Neuronal stem cell (in vitro differentiated cells): ENCODE measurements around the gene MAML2.

Experiments used
- DNase-seq: peaks from one replicate; pipeline ENCODE4 v3.0.0-alpha.2; 2013; ENCODE audit warnings: low spot score
- H2AFZ ChIP-seq: one replicate; pipeline ENCODE4 v1.6.1; 2013; ENCODE audit warnings: mild to moderate bottlenecking, low read length, inconsistent platforms
- H2AK5ac ChIP-seq: 2 replicates; pipeline ENCODE4 v1.6.1; 2013; ENCODE audit warnings: low read depth, mild to moderate bottlenecking, inconsistent platforms, low read length, moderate library complexity, mixed read lengths
- H2BK120ac ChIP-seq: 2 replicates; pipeline ENCODE4 v1.6.1; 2013; ENCODE audit warnings: low read depth, mild to moderate bottlenecking, inconsistent platforms, low read length, moderate library complexity, mixed read lengths
- H2BK12ac ChIP-seq: one replicate; pipeline ENCODE4 v1.6.1; 2013; ENCODE audit warnings: low read length, inconsistent platforms
- H2BK15ac ChIP-seq: 2 replicates; pipeline ENCODE4 v1.6.1; 2013; ENCODE audit warnings: mild to moderate bottlenecking, low read length, inconsistent platforms, mixed read lengths
- H2BK5ac ChIP-seq: one replicate; pipeline ENCODE4 v1.6.1; 2013; ENCODE audit warnings: inconsistent platforms, mild to moderate bottlenecking, low read length, moderate library complexity
- H3K14ac ChIP-seq: one replicate; pipeline ENCODE4 v1.6.1; 2013; ENCODE audit warnings: low read length, inconsistent platforms
- H3K18ac ChIP-seq: 2 replicates; pipeline ENCODE4 v1.6.1; 2013; ENCODE audit warnings: low read length, inconsistent platforms
- H3K23ac ChIP-seq: 2 replicates; pipeline ENCODE4 v1.6.1; 2013; ENCODE audit warnings: low read depth, mild to moderate bottlenecking, mixed read lengths, low read length, inconsistent platforms; ENCODE audit not compliant: poor library complexity
- H3K27ac ChIP-seq: replicated peaks from 3 replicates; pipeline ENCODE4 v1.5.1; 2013; ENCODE audit warnings: low read length, inconsistent platforms
- H3K27me3 ChIP-seq, 3 experiments: 2 replicates each; pipeline ENCODE4 v1.6.1; 2013; ENCODE audit warnings: low read length in 3 of 3, mild to moderate bottlenecking in 2 of 3, inconsistent platforms in 1 of 3, low read depth in 1 of 3, mixed read lengths in 1 of 3, moderate library complexity in 1 of 3; ENCODE audit not compliant: control insufficient read depth in 3 of 3, insufficient read depth in 3 of 3
- H3K36me3 ChIP-seq, 2 donors: replicated peaks in 1 of 2; 2 replicates each; pipeline ENCODE4 v1.6.1; 2013; ENCODE audit warnings: low read length in 2 of 2; ENCODE audit not compliant: control insufficient read depth in 2 of 2, insufficient read depth in 2 of 2
- H3K4ac ChIP-seq: 2 replicates; pipeline ENCODE4 v1.6.1; 2013; ENCODE audit warnings: inconsistent platforms, mild to moderate bottlenecking, low read length, moderate library complexity
- H3K4me1 ChIP-seq, 2 donors: 1 replicate in 1 of 2; 2 replicates in 1 of 2; pipeline ENCODE4 v1.6.1; 2013; ENCODE audit warnings: low read length in 2 of 2, low read depth in 1 of 2; ENCODE audit not compliant: control insufficient read depth in 2 of 2, insufficient read depth in 1 of 2
- H3K4me2 ChIP-seq: one replicate; pipeline ENCODE4 v1.6.1; 2013; ENCODE audit warnings: mild to moderate bottlenecking, low read length, inconsistent platforms; ENCODE audit not compliant: insufficient read depth, poor library complexity, severe bottlenecking
- H3K4me3 ChIP-seq, 2 donors: 2 replicates each; pipeline ENCODE4 v1.5.1; 2013; ENCODE audit warnings: low read length in 2 of 2, mild to moderate bottlenecking in 2 of 2, inconsistent platforms in 1 of 2, moderate library complexity in 1 of 2
- H3K79me1 ChIP-seq: one replicate; pipeline ENCODE4 v1.6.1; 2013; ENCODE audit warnings: low read depth, mild to moderate bottlenecking, inconsistent platforms, low read length, moderate library complexity
- H3K9ac ChIP-seq: one replicate; pipeline ENCODE4 v1.6.1; 2013; ENCODE audit warnings: mild to moderate bottlenecking, low read depth, low read length, inconsistent platforms; ENCODE audit not compliant: poor library complexity
- H3K9me3 ChIP-seq, 2 donors: replicated peaks in 1 of 2; 2 replicates each; pipeline versions ENCODE3 to v1.6.1; 2013; ENCODE audit warnings: low read length in 2 of 2, mild to moderate bottlenecking in 2 of 2, inconsistent platforms in 1 of 2, low read depth in 1 of 2, mixed read lengths in 1 of 2, moderate library complexity in 1 of 2; ENCODE audit not compliant: control insufficient read depth in 2 of 2, insufficient read depth in 1 of 2
- H4K8ac ChIP-seq: one replicate; pipeline ENCODE4 v1.6.1; 2013; ENCODE audit warnings: low read depth, mild to moderate bottlenecking, inconsistent platforms, low read length, moderate library complexity
- H4K91ac ChIP-seq: one replicate; pipeline ENCODE4 v1.6.1; 2013; ENCODE audit warnings: low read length, low read depth, mild to moderate bottlenecking, inconsistent platforms; ENCODE audit not compliant: poor library complexity
- WGBS, 2 donors: extraction: QIAGEN DNeasy Blood & Tissue Kit; methylation state at CpG; one replicate each; pipeline ENCODE4 v1.1.7; 2013; ENCODE audit warnings: missing lambda C conversion rate in 2 of 2, mixed read lengths in 1 of 2; ENCODE audit not compliant: insufficient read length in 2 of 2, insufficient replicate concordance in 1 of 2; ENCODE audit errors: extremely low coverage in 2 of 2; 5-methylcytosine and 5-hydroxymethylcytosine counted together

MAML2 gene

DNA sequence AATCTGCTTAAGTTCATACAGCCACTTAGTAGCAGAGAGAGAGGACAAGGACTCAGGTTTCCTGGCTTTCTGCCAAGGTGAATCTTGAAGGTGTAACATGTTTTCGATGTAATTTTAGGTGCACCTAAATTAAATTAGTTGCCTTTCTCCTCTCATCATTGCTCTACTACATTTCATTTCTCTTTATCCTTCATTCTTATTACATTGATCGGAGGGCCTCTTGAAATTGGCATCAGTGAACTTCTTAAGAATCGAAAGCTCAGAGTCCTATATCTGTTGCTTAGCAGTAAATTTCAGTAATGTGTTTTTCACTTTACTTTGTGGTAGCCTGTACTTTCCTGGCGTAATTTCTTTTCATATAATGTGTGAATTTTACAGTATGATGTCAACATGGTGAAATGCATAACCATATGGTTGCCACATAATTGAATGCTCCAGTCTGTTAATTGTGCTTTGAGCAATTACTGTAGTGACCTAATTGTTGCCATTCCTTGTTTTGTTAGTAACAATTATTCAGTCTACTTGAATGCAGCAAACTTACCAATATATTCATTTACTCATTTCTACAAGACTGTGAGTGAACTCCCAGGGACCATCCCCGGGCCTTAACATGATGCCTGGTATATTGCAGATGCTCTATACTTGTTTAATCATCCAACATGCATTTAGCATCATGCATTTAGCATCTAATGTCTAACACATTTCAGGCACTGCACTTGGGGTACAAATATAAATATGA lies 138.1 kb downstream of the MAML2 start:
- no peaks in the 10 kb centered on the region for H3K27me3 ChIP-seq
- H3K4me2 ChIP-seq: no peak overlapping the region
- no peak overlapping the region for H2BK120ac ChIP-seq
- H3K14ac ChIP-seq: no peak overlapping the region
- H2BK5ac ChIP-seq: no peak overlapping the region
- H2AFZ ChIP-seq: no peak overlapping the region
- no peak for DNase-seq
- no peak overlapping the region for H2BK12ac ChIP-seq
- H3K27ac ChIP-seq: no peak overlapping the region
- no peak overlapping the region for H3K4ac ChIP-seq
- WGBS, 2 donors: no CpG with 5 or more reads among the region's 5 CpGs
- no peak overlapping the region for H3K9ac ChIP-seq
- no peak overlapping the region for H4K8ac ChIP-seq
- no peak overlapping the region for H3K18ac ChIP-seq
- H2BK15ac ChIP-seq: no peak overlapping the region
- no peaks in the 10 kb centered on the region for H3K36me3 ChIP-seq
- no peak overlapping the region for H4K91ac ChIP-seq
- H3K9me3 ChIP-seq: no peaks in the 10 kb centered on the region
- H2AK5ac ChIP-seq: no peak overlapping the region
- no peak overlapping the region for H3K4me3 ChIP-seq
- peaks cover 13 to 31% of the 10 kb centered on the region in 2 donors for H3K4me1 ChIP-seq
- H3K23ac ChIP-seq: no peak overlapping the region
- H3K79me1 ChIP-seq: no peaks in the 10 kb centered on the region

DNA sequence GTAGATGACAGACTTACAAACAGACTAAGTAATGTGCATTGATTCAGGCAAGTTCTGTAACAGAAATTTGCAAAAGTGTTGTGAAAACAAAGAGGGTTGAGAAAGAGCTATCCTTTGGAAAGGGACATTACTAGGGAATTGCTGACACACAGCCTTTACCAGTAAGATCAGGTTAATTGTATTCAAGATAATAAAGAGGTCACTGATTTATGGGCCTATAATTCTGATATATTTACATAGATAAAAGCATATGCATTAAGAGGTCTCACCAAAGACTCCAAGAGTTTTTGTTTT lies 138.7 kb downstream of the MAML2 start:
- Histone ChIP-seq H3K36me3 (no peaks in the 10 kb centered on the region), H3K9me3 (peaks cover 0 to 4% of the 10 kb centered on the region in 2 donors), H3K4me2 (no peak overlapping the region), H3K18ac (no peak overlapping the region), H3K23ac (no peak overlapping the region), H3K4me3 (no peak overlapping the region), H3K79me1 (no peaks in the 10 kb centered on the region), H2BK12ac (no peak overlapping the region), H2AK5ac (no peak overlapping the region), H2BK15ac (no peak overlapping the region), H3K27me3 (no peaks in the 10 kb centered on the region), H2BK5ac (no peak overlapping the region), H3K27ac (no peak overlapping the region), H4K91ac (no peak overlapping the region), H3K4me1 (peaks cover 13 to 31% of the 10 kb centered on the region in 2 donors), H3K14ac (no peak overlapping the region), H2AFZ (no peak overlapping the region), H3K9ac (no peak overlapping the region), H3K4ac (no peak overlapping the region), H4K8ac (no peak overlapping the region), H2BK120ac (no peak overlapping the region)
- no peak for DNase-seq

DNA sequence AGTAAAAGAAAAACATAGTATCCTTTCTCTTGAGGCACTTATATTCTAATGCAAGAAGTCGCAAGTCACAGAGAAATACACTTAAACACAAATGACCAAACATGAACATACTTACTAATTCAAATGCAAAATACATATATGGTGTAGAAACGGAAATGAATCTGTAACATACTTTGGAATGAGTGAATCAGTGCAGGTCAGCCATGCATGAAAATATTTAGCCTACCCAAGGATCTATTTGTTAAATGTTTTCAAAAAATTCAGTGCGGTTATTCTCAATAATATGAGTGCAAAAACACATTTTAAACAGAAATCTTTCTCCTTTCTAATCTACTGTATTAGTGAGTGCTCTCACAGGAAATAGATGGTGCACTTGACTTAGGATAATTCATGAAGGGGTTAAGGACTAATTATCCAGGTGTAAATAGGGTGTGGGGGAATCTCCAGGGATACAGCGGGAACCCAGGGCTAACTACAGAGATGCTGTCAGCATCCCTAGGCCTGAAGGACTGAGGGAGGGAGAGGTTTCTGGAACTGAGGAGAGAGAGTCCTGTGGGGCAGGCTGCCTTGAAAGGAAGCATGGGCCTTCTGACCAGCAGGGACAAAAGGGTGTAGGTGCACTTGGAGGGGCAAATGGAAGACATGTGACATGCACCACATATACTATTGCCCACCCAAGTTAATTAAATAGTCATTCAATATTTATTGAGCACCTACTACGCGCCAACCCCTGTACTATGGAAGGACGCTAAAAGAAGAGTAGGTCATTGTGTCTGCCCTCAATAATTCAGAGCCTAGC lies 139.2 kb downstream of the MAML2 start:
- Histone ChIP-seq H3K79me1 (no peaks in the 10 kb centered on the region), H3K27ac (no peak overlapping the region), H3K4me2 (no peak overlapping the region), H2BK15ac (no peak overlapping the region), H2BK120ac (no peak overlapping the region), H3K36me3 (no peaks in the 10 kb centered on the region), H4K91ac (no peak overlapping the region), H3K27me3 (no peaks in the 10 kb centered on the region), H2AK5ac (no peak overlapping the region), H3K18ac (no peak overlapping the region), H3K23ac (no peak overlapping the region), H3K4ac (no peak overlapping the region), H3K9me3 (peaks cover 0 to 7% of the 10 kb centered on the region in 2 donors), H2BK5ac (no peak overlapping the region), H3K9ac (no peak overlapping the region), H2BK12ac (no peak overlapping the region), H3K4me3 (no peak overlapping the region), H4K8ac (no peak overlapping the region), H3K4me1 (peaks cover 13 to 31% of the 10 kb centered on the region in 2 donors), H2AFZ (no peak overlapping the region), H3K14ac (no peak overlapping the region)
- no CpG with 5 or more reads among the region's 7 CpGs for WGBS, 2 donors
- no peak for DNase-seq

GRCh38 chr11:96200243-96200642 lies 142.8 kb downstream of the MAML2 start:
- Histone ChIP-seq H3K9ac (no peak overlapping the region), H3K4me3 (no peak overlapping the region), H4K8ac (no peak overlapping the region), H3K18ac (no peak overlapping the region), H3K23ac (no peak overlapping the region), H2BK120ac (no peak overlapping the region), H3K36me3 (no peaks in the 10 kb centered on the region), H2AK5ac (no peak overlapping the region), H3K27ac (peak overlapping the region; percentile 81), H2BK15ac (no peak overlapping the region), H2BK12ac (no peak overlapping the region), H3K14ac (no peak overlapping the region), H3K4me1 (peaks cover 13 to 29% of the 10 kb centered on the region in 2 donors), H3K4me2 (no peak overlapping the region), H2AFZ (no peak overlapping the region), H3K4ac (no peak overlapping the region), H3K27me3 (no peaks in the 10 kb centered on the region), H4K91ac (no peak overlapping the region), H2BK5ac (no peak overlapping the region), H3K9me3 (peaks cover 0 to 7% of the 10 kb centered on the region in 2 donors), H3K79me1 (no peaks in the 10 kb centered on the region)
- DNase-seq: no peak
